OCI-LY3 (cell line): ENCODE data around the gene GPNMB.

ENCODE experiments used
- EZH2phosphoT487 ChIP-seq: fragments of 200-600 bp; shearing (Covaris generic); IDR thresholded peaks from 2 replicates; pipeline ENCODE4 v1.6.1; 2018; ENCODE audit warnings: antibody characterized with exemption, mixed run types, low read depth
- TF ChIP-seq, protein P1 (sequence below): fragments of 200-600, 300-600 bp; sonication (generic); IDR thresholded peaks from 2 replicates; pipeline ENCODE4 v1.5.1; 2014; ENCODE audit warnings: antibody characterized with exemption, low read length, low read depth

DNA sequence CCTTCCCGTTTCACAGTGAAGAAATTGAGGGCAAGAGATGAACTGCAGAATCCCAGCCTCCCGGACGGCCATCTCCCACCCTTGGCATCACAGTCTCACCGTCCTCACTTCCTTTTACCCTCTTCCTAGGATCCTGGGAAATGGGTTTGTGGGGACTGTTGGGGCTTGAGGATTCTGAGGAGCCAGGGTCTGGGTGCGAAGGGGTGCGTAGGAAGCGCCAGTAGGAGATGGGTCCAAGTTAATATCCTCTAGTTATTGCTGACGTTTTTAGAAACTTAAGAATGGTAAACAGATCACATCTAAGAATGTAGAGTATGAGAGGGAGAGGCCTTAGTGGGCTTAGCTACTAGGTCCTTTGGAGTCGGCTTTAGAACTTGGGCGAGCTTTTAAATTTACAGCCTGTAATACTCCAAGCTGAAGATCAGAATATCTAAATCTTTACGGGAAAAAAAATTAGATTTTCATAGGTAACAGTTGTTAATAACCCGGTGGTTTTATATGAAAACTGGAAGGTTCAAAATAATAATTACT is 53.3 kb downstream of the GPNMB start:
- TF ChIP-seq, protein P1, sequence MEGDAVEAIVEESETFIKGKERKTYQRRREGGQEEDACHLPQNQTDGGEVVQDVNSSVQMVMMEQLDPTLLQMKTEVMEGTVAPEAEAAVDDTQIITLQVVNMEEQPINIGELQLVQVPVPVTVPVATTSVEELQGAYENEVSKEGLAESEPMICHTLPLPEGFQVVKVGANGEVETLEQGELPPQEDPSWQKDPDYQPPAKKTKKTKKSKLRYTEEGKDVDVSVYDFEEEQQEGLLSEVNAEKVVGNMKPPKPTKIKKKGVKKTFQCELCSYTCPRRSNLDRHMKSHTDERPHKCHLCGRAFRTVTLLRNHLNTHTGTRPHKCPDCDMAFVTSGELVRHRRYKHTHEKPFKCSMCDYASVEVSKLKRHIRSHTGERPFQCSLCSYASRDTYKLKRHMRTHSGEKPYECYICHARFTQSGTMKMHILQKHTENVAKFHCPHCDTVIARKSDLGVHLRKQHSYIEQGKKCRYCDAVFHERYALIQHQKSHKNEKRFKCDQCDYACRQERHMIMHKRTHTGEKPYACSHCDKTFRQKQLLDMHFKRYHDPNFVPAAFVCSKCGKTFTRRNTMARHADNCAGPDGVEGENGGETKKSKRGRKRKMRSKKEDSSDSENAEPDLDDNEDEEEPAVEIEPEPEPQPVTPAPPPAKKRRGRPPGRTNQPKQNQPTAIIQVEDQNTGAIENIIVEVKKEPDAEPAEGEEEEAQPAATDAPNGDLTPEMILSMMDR: no peak
- TF ChIP-seq EZH2phosphoT487: no peak
